ENCODE results near the gene WDSUB1. TPM values are rescaled to one million over a fixed set of nuclear protein-coding genes. Genes with fewer than 3 reads are reported as not detected.

WDSUB1 gene
- total and polyA plus RNA-seq, 4 donors, result 5.2 to 11.3 (median 8.6) TPM

- 89 to 93% methylated on average over 5 of the region's 5 CpGs for whole genome bisulfite sequencing, 2 donors
- ATAC-seq (ENCODE audit: low FRiP score) (no peak), DNase-seq (no peak)
- H3K27ac ChIP-seq (ENCODE audit: low read depth in 1 of 2, low read length in 2 of 2), result peak overlapping the region in 1 of 2 donors; percentile 42
- H3K36me3 ChIP-seq (ENCODE audit: control insufficient read depth in 1 of 2, insufficient read depth in 2 of 2, low read length in 1 of 2), result no peaks in the 10 kb centered on the region
- intact Hi-C loops (cut with DNase I), result no loop called here
- H3K27me3 ChIP-seq (ENCODE audit: control insufficient read depth in 1 of 2, insufficient read depth in 2 of 2, low read length in 1 of 2), result no peaks in the 10 kb centered on the region
- no peak overlapping the region for H3K4me3 ChIP-seq (ENCODE audit: low read length in 2 of 2)
- H3K9me3 ChIP-seq (ENCODE audit: control insufficient read depth, low read length), result no peaks in the 10 kb centered on the region
- peaks cover 0 to 2% of the 10 kb centered on the region in 2 donors for H3K4me1 ChIP-seq (ENCODE audit: control insufficient read depth in 1 of 2, insufficient read depth in 2 of 2, low read length in 2 of 2)
Observed at GRCh38 chr2:159208438-159208837, 78.1 kb downstream of the WDSUB1 start.

- H3K9me3 ChIP-seq (ENCODE audit: control insufficient read depth, low read length), result no peaks in the 10 kb centered on the region
- intact Hi-C loops (cut with DNase I), result no loop called here
- H3K27ac ChIP-seq (ENCODE audit: low read depth in 1 of 2, low read length in 2 of 2), result peak overlapping the region in 1 of 2 donors; percentile 43
- H3K36me3 ChIP-seq (ENCODE audit: control insufficient read depth in 1 of 2, insufficient read depth in 2 of 2, low read length in 1 of 2), result no peaks in the 10 kb centered on the region
- DNase-seq (no peak), ATAC-seq (ENCODE audit: low FRiP score) (no peak)
- WGBS, 2 donors, result 33 to 34% methylated on average over 6 of the region's 6 CpGs
- H3K27me3 ChIP-seq (ENCODE audit: control insufficient read depth in 1 of 2, insufficient read depth in 2 of 2, low read length in 1 of 2), result no peaks in the 10 kb centered on the region
- peaks cover 0 to 2% of the 10 kb centered on the region in 2 donors for H3K4me1 ChIP-seq (ENCODE audit: control insufficient read depth in 1 of 2, insufficient read depth in 2 of 2, low read length in 2 of 2)
- H3K4me3 ChIP-seq (ENCODE audit: low read length in 2 of 2), result no peak overlapping the region
Observed at GRCh38 chr2:159206736-159207380, 79.6 kb downstream of the WDSUB1 start.

GRCh38 chr2:159204381-159205144 lies 81.9 kb downstream of the WDSUB1 start:
- Histone ChIP-seq H3K27me3 (ENCODE audit: control insufficient read depth in 1 of 2, insufficient read depth in 2 of 2, low read length in 1 of 2) (no peaks in the 10 kb centered on the region), H3K27ac (ENCODE audit: low read depth in 1 of 2, low read length in 2 of 2) (peak overlapping the region in 1 of 2 donors; percentile 59), H3K4me3 (ENCODE audit: low read length in 2 of 2) (no peak overlapping the region), H3K4me1 (ENCODE audit: control insufficient read depth in 1 of 2, insufficient read depth in 2 of 2, low read length in 2 of 2) (peaks cover 0 to 2% of the 10 kb centered on the region in 2 donors), H3K36me3 (ENCODE audit: control insufficient read depth in 1 of 2, insufficient read depth in 2 of 2, low read length in 1 of 2) (no peaks in the 10 kb centered on the region), H3K9me3 (ENCODE audit: control insufficient read depth, low read length) (no peaks in the 10 kb centered on the region)
- DNase-seq, result no peak
- 93 to 94% methylated on average over 15 of the region's 15 CpGs for WGBS, 2 donors
- ATAC-seq (ENCODE audit: low FRiP score), result no peak
- intact Hi-C loops (cut with DNase I), result no loop called here

- ATAC-seq (ENCODE audit: low FRiP score) (peak; percentile 85), DNase-seq (peak; percentile 84 to 85)
- Histone ChIP-seq H3K36me3 (ENCODE audit: control insufficient read depth in 1 of 2, insufficient read depth in 2 of 2, low read length in 1 of 2) (no peaks in the 10 kb centered on the region), H3K4me3 (ENCODE audit: low read length in 2 of 2) (no peak overlapping the region), H3K27ac (ENCODE audit: low read depth in 1 of 2, low read length in 2 of 2) (peak overlapping the region in 1 of 2 donors; percentile 72), H3K4me1 (ENCODE audit: control insufficient read depth in 1 of 2, insufficient read depth in 2 of 2, low read length in 2 of 2) (no peaks in the 10 kb centered on the region), H3K27me3 (ENCODE audit: control insufficient read depth in 1 of 2, insufficient read depth in 2 of 2, low read length in 1 of 2) (no peaks in the 10 kb centered on the region), H3K9me3 (ENCODE audit: control insufficient read depth, low read length) (no peaks in the 10 kb centered on the region)
- intact Hi-C loops (cut with DNase I), result no loop called here
- WGBS, 2 donors, result 6 to 9% methylated on average over 4 of the region's 4 CpGs
Observed at GRCh38 chr2:159202568-159203071, 83.9 kb downstream of the WDSUB1 start.

GRCh38 chr2:159201360-159202063 lies 85.0 kb downstream of the WDSUB1 start:
- Histone ChIP-seq H3K27me3 (ENCODE audit: control insufficient read depth in 1 of 2, insufficient read depth in 2 of 2, low read length in 1 of 2) (no peaks in the 10 kb centered on the region), H3K4me3 (ENCODE audit: low read length in 2 of 2) (no peak overlapping the region), H3K27ac (ENCODE audit: low read depth in 1 of 2, low read length in 2 of 2) (peak overlapping the region in 1 of 2 donors; percentile 72), H3K36me3 (ENCODE audit: control insufficient read depth in 1 of 2, insufficient read depth in 2 of 2, low read length in 1 of 2) (peaks cover 0 to 2% of the 10 kb centered on the region in 2 donors), H3K9me3 (ENCODE audit: control insufficient read depth, low read length) (no peaks in the 10 kb centered on the region), H3K4me1 (ENCODE audit: control insufficient read depth in 1 of 2, insufficient read depth in 2 of 2, low read length in 2 of 2) (no peaks in the 10 kb centered on the region)
- ATAC-seq (ENCODE audit: low FRiP score), result no peak
- no peak for DNase-seq
- 71 to 73% methylated on average over 8 of the region's 8 CpGs for WGBS, 2 donors
- intact Hi-C loops (cut with DNase I), result no loop called here

- Histone ChIP-seq H3K27ac (ENCODE audit: low read depth in 1 of 2, low read length in 2 of 2) (peak overlapping the region in 1 of 2 donors; percentile 65), H3K4me3 (ENCODE audit: low read length in 2 of 2) (no peak overlapping the region), H3K4me1 (ENCODE audit: control insufficient read depth in 1 of 2, insufficient read depth in 2 of 2, low read length in 2 of 2) (peaks cover 0 to 2% of the 10 kb centered on the region in 2 donors), H3K9me3 (ENCODE audit: control insufficient read depth, low read length) (no peaks in the 10 kb centered on the region), H3K36me3 (ENCODE audit: control insufficient read depth in 1 of 2, insufficient read depth in 2 of 2, low read length in 1 of 2) (peaks cover 0 to 2% of the 10 kb centered on the region in 2 donors), H3K27me3 (ENCODE audit: control insufficient read depth in 1 of 2, insufficient read depth in 2 of 2, low read length in 1 of 2) (no peaks in the 10 kb centered on the region)
- DNase-seq (no peak), ATAC-seq (ENCODE audit: low FRiP score) (no peak)
- WGBS, 2 donors, result 9 to 10% methylated on average over 1 of the region's 1 CpG
- intact Hi-C loops (cut with DNase I), result no loop called here
Observed at GRCh38 chr2:159200498-159200897, 86.0 kb downstream of the WDSUB1 start.

- peaks cover 0 to 2% of the 10 kb centered on the region in 2 donors for H3K4me1 ChIP-seq (ENCODE audit: control insufficient read depth in 1 of 2, insufficient read depth in 2 of 2, low read length in 2 of 2)
- WGBS, 2 donors, result 20 to 44% methylated on average over 4 of the region's 4 CpGs
- H3K4me3 ChIP-seq (ENCODE audit: low read length in 2 of 2), result no peak overlapping the region
- DNase-seq, result no peak
- H3K9me3 ChIP-seq (ENCODE audit: control insufficient read depth, low read length), result no peaks in the 10 kb centered on the region
- H3K36me3 ChIP-seq (ENCODE audit: control insufficient read depth in 1 of 2, insufficient read depth in 2 of 2, low read length in 1 of 2), result peaks cover 0 to 2% of the 10 kb centered on the region in 2 donors
- intact Hi-C loops (cut with DNase I), result no loop called here
- no peaks in the 10 kb centered on the region for H3K27me3 ChIP-seq (ENCODE audit: control insufficient read depth in 1 of 2, insufficient read depth in 2 of 2, low read length in 1 of 2)
- H3K27ac ChIP-seq (ENCODE audit: low read depth in 1 of 2, low read length in 2 of 2), result no peak overlapping the region
- ATAC-seq (ENCODE audit: low FRiP score), result no peak
Observed at GRCh38 chr2:159199761-159200465, 86.6 kb downstream of the WDSUB1 start.

GRCh38 chr2:159199236-159199635 lies 87.3 kb downstream of the WDSUB1 start:
- H3K36me3 ChIP-seq (ENCODE audit: control insufficient read depth in 1 of 2, insufficient read depth in 2 of 2, low read length in 1 of 2), result peaks cover 0 to 2% of the 10 kb centered on the region in 2 donors
- WGBS, 2 donors, result 86 to 90% methylated on average over 9 of the region's 9 CpGs
- DNase-seq, result no peak

More at GRCh38 chr2:159199236-159199635, 87.3 kb downstream of the WDSUB1 start:
- Histone ChIP-seq H3K4me3 (ENCODE audit: low read length in 2 of 2) (no peak overlapping the region), H3K4me1 (ENCODE audit: control insufficient read depth in 1 of 2, insufficient read depth in 2 of 2, low read length in 2 of 2) (peaks cover 0 to 2% of the 10 kb centered on the region in 2 donors), H3K27me3 (ENCODE audit: control insufficient read depth in 1 of 2, insufficient read depth in 2 of 2, low read length in 1 of 2) (no peaks in the 10 kb centered on the region), H3K9me3 (ENCODE audit: control insufficient read depth, low read length) (no peaks in the 10 kb centered on the region), H3K27ac (ENCODE audit: low read depth in 1 of 2, low read length in 2 of 2) (peak overlapping the region in 1 of 2 donors; percentile 37)
- ATAC-seq (ENCODE audit: low FRiP score), result no peak
- intact Hi-C loops (cut with DNase I), result no loop called here
